ENCODE measurements around the gene LDLRAD4. TPM values are rescaled to one million over a fixed set of nuclear protein-coding genes. Genes with fewer than 3 reads are reported as not detected.
A peak's percentile ranks its signal among the peaks of the same experiment; 100 is the strongest.

The LDLRAD4 gene
- total RNA-seq, 4 donors from 2014 or later: 14.0 to 36.9 (median 29.3) TPM

DNA sequence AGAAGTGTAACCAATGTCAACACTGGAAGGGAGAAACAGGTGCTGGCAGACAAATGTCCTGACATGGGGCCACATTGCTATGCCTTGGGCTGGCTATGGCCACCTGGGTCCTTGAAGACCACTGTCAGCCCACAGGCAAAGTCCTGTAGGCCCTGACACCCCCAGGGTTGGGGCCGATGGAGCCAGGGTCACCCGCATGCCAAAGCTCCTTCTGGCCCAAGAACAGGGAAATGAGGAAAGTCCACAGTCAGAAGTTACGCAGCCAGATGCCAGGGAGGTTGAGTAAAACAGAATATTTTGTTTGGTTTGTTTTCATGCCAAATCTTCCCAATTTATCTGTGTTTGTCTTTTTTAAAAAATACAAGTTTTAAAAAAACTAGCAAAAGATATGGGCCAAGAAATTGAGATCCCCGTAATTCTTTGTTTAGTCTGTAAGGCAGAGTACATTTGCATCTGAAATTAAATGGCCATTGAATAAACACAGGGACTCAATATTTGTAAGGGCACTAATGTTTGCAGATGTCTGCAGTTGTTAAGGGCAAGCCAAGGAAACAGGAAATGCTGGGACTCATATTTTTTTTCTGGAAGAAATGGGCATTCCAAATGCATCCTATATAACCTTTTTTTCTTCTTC lies 321.4 kb downstream of the LDLRAD4 start:
- no peak overlapping the region for H3K4me3 ChIP-seq
- WGBS, 2 donors: 57 to 59% methylated on average over 4 of the region's 4 CpGs

DNA sequence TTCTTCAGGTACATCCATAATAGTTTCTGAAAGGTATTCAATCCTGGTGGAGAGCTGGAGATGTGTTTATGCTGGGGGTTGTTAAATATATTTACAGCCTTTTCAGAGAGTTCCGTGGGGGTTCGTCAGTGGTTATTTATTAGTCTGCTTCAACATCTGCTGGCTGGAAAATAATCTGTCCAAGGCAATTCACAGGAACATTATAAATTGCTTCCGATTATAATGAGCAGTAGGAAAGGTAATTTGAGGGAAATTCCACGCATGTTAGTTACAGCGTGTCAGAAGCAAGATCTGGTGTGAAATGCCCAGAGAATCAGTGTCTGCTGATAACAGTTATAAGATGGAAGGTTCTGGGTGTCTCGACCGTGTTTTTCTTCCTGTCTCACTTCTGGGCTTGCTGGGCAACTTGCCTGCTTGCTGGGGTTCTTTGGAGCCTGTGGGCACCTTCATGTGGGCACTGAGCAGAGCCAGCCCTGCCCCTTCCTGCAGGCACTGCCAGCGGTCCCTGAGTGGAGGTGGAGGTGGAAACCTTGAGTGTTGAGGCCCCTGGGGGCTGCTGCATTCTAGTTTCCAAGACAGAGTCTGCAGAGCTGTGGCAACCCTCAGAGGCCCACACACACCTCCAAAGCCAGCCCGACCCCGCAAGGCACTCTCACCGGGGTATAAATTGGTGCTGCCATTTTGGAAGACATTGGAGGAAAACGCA lies 322.1 kb downstream of the LDLRAD4 start:
- H3K4me1 ChIP-seq: peaks cover 0 to 24% (median 10%) of the 10 kb centered on the region in 4 donors
- H3K36me3 ChIP-seq: no peaks in the 10 kb centered on the region
- TF ChIP-seq, protein P1, sequence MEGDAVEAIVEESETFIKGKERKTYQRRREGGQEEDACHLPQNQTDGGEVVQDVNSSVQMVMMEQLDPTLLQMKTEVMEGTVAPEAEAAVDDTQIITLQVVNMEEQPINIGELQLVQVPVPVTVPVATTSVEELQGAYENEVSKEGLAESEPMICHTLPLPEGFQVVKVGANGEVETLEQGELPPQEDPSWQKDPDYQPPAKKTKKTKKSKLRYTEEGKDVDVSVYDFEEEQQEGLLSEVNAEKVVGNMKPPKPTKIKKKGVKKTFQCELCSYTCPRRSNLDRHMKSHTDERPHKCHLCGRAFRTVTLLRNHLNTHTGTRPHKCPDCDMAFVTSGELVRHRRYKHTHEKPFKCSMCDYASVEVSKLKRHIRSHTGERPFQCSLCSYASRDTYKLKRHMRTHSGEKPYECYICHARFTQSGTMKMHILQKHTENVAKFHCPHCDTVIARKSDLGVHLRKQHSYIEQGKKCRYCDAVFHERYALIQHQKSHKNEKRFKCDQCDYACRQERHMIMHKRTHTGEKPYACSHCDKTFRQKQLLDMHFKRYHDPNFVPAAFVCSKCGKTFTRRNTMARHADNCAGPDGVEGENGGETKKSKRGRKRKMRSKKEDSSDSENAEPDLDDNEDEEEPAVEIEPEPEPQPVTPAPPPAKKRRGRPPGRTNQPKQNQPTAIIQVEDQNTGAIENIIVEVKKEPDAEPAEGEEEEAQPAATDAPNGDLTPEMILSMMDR (IDR thresholded peaks at IDR 0.05): no peak
- TF ChIP-seq EP300 (IDR thresholded peaks at IDR 0.05) (no peak), POLR2A (IDR thresholded peaks at IDR 0.05) (no peak)
- no peaks in the 10 kb centered on the region for H3K9me3 ChIP-seq
- no peak overlapping the region for H3K27ac ChIP-seq
- 70 to 78% methylated on average over 12 of the region's 12 CpGs for WGBS, 2 donors
- no peak overlapping the region for H3K4me3 ChIP-seq
- DNase-seq (ENCODE audit: low spot score in 2 of 2): no peak
- H3K27me3 ChIP-seq: no peaks in the 10 kb centered on the region

More for the DNA sequence above, 321.4 kb downstream of the LDLRAD4 start:
- peak overlapping the region in 3 of 4 donors; percentile 7 to 75 (median 46) for H3K27ac ChIP-seq
- no peaks in the 10 kb centered on the region for H3K9me3 ChIP-seq
- H3K27me3 ChIP-seq: no peaks in the 10 kb centered on the region
- TF ChIP-seq, protein P1 (IDR thresholded peaks at IDR 0.05): no peak
- TF ChIP-seq EP300 (IDR thresholded peaks at IDR 0.05) (no peak), POLR2A (IDR thresholded peaks at IDR 0.05) (no peak)
- no peaks in the 10 kb centered on the region for H3K36me3 ChIP-seq
- peaks cover 0 to 24% (median 10%) of the 10 kb centered on the region in 4 donors for H3K4me1 ChIP-seq
- no peak for DNase-seq (ENCODE audit: low spot score in 2 of 2)

- TF ChIP-seq EP300 (IDR thresholded peaks at IDR 0.05) (no peak), POLR2A (IDR thresholded peaks at IDR 0.05) (no peak)
- TF ChIP-seq, protein P1 (IDR thresholded peaks at IDR 0.05): no peak
- Histone ChIP-seq H3K27me3 (no peaks in the 10 kb centered on the region), H3K36me3 (no peaks in the 10 kb centered on the region), H3K27ac (no peak overlapping the region), H3K9me3 (no peaks in the 10 kb centered on the region), H3K4me1 (peaks cover 0 to 24% (median 10%) of the 10 kb centered on the region in 4 donors), H3K4me3 (no peak overlapping the region)
- 83 to 84% methylated on average over 13 of the region's 13 CpGs for WGBS, 2 donors
- no peak for DNase-seq (ENCODE audit: low spot score in 2 of 2)
Measured at GRCh38 chr18:13541621-13542519, 323.3 kb downstream of the LDLRAD4 start.

GRCh38 chr18:13542520-13542847 lies 323.9 kb downstream of the LDLRAD4 start:
- Histone ChIP-seq H3K4me1 (peaks cover 0 to 24% (median 10%) of the 10 kb centered on the region in 4 donors), H3K9me3 (no peaks in the 10 kb centered on the region), H3K27ac (no peak overlapping the region), H3K36me3 (no peaks in the 10 kb centered on the region), H3K4me3 (no peak overlapping the region), H3K27me3 (no peaks in the 10 kb centered on the region)
- TF ChIP-seq, protein P1 (IDR thresholded peaks at IDR 0.05): no peak
- TF ChIP-seq EP300 (IDR thresholded peaks at IDR 0.05) (no peak), POLR2A (IDR thresholded peaks at IDR 0.05) (no peak)
- DNase-seq (ENCODE audit: low spot score in 2 of 2): no peak
- 89 to 92% methylated on average over 7 of the region's 7 CpGs for WGBS, 2 donors

Data from tibial nerve (tissue), 4 donors.